Mesenteric fat pad (tissue), 1 donor: ENCODE results near the gene HHATL. TPM values are rescaled to one million over a fixed set of nuclear protein-coding genes. Genes with fewer than 3 reads are reported as not detected.

Experiments used
- DNase-seq: peaks from one replicate; pipeline ENCODE4 v3.0.0-alpha.2; 2020; ENCODE audit warnings: low spot score
- total RNA-seq: library from RNA; stranded (reverse); fragmentation: NEBNext Ultra II Directional; extraction: Animal tissue kit (Norgen Biotek cat#: 25700); gene quantifications from one replicate; pipeline ENCODE4 v1.2.1, GENCODE V29; 2021
- donor health status: DM: yes; HTN: yes; CAD: no.

HHATL gene
- total RNA-seq, 1 donor from 2014 or later, result 0.48 TPM

GRCh38 chr3:42666577-42666998, 36.0 kb downstream of the HHATL start:
- DNase-seq, result peak; percentile 83

GRCh38 chr3:42666022-42666421, 36.6 kb downstream of the HHATL start:
- DNase-seq, result no peak

GRCh38 chr3:42665050-42665878, 37.3 kb downstream of the HHATL start:
- DNase-seq, result peak; percentile 80

GRCh38 chr3:42664438-42664803, 38.2 kb downstream of the HHATL start:
- DNase-seq, result no peak

- DNase-seq, result no peak
Measured at GRCh38 chr3:42663581-42664437, 38.8 kb downstream of the HHATL start.

GRCh38 chr3:42662813-42663535, 39.6 kb downstream of the HHATL start:
- no peak for DNase-seq

- DNase-seq, result no peak
Measured at GRCh38 chr3:42662037-42662812, 40.4 kb downstream of the HHATL start.

GRCh38 chr3:42661593-42662022, 41.0 kb downstream of the HHATL start:
- DNase-seq, result no peak

DNA sequence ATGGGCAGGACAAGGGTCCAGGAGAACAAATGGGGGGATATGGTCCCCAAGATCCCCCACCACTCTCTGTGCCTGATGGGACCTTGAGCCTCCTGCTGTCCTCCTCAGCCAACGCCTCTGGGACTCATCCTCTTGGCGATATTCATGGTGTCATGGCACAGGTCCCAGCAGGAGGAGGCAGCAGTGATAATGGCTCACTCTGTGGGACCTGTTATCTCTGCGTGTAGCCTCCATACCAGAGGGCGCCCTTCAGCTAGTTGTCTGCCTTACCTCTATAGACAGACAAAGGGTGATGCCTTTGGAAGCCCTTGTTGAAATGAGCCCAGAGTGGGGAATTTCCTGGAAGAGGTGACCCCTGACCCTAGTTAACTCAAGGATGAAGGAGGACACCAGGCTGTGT, 41.7 kb downstream of the HHATL start:
- no peak for DNase-seq

DNA sequence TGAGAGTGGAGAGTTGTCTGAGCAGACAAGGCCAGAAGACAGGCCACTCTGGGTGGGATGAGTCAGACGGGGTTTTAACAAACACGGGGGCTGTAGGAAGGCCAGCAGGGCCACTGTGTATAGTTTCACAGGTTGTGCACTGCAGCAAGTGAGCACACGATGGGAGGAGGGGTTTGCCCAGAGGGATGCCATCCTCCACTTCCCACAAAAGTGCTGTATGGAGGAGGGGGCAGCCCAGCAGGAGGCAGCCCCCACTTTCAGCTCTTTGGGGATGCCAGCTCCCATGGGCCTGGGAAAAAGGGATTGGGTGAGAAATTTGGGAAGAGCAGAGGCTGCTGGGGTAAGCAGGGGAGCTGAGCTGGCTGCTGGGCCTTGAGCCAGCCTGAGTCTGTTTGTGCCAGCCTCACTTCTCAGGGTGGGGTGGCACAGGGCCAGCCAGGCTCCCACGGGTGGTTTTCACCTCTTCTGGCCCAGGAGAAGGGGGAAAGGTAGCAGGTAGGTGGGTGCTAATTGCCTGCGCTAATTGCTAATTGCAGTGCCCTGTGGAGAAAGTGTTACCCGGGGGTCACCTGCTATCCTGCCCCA, 42.4 kb downstream of the HHATL start:
- DNase-seq, result no peak

- DNase-seq, result no peak
Measured at GRCh38 chr3:42659451-42660130, 43.0 kb downstream of the HHATL start.

DNA sequence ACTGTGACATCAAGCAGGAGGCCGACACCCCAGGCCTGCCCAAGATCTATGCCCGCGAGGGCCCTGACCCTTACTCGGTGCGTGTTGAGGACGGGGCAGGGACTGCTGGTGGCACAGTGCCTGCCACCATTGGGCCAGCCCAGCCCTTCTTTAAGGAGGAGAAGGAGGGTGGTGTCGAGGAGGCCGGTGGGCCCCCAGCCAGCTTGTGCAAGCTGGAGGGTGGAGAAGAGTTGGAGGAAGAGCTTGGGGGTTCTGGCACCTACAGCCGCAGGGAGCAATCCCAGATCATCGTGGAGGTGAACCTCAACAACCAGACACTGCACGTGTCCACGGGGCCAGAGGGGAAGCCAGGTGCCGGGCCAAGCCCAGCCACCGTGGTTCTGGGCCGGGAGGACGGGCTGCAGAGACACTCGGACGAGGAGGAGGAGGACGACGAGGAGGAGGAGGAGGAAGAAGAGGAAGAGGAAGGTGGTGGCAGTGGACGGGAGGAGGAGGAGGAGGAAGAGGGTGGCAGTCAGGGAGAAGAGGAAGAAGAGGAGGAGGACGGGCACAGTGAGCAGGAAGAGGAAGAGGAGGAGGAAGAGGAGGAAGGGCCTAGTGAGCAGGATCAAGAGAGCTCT, 43.7 kb downstream of the HHATL start:
- DNase-seq, result no peak

GRCh38 chr3:42658091-42658770, 44.4 kb downstream of the HHATL start:
- no peak for DNase-seq

GRCh38 chr3:42657675-42658074, 44.9 kb downstream of the HHATL start:
- DNase-seq, result no peak

GRCh38 chr3:42656680-42657610, 45.7 kb downstream of the HHATL start:
- peak; percentile 79 for DNase-seq

GRCh38 chr3:42655980-42656679, 46.5 kb downstream of the HHATL start:
- DNase-seq, result no peak

GRCh38 chr3:42655331-42655888, 47.2 kb downstream of the HHATL start:
- DNase-seq, result no peak
